Measurements from ENCODE around the gene MUS81. TPM values are rescaled to one million over a fixed set of nuclear protein-coding genes. Genes with fewer than 3 reads are reported as not detected.

The MUS81 gene
- total and polyA plus RNA-seq, 2 of the 13 experiments (the other 11 are each of a cell fraction or from before 2014, with no cell fraction given): 25.6 to 30.2 TPM

GRCh38 chr11:65888163-65888814, 28.1 kb downstream of the MUS81 start, which contains the start of gene FIBP (continued):
- TF ChIP-seq DMTF1 (CRISPR knock-in tag; IDR thresholded peaks at IDR 0.05) (no peak), SP4 (CRISPR knock-in tag; IDR thresholded peaks at IDR 0.05) (peak; percentile 76), ADNP (CRISPR knock-in tag; IDR thresholded peaks at IDR 0.05) (0 out of 2 replicates have a peak, but pooled peaks have one; percentile 37), ZNF407 (CRISPR knock-in tag; IDR thresholded peaks at IDR 0.05; ENCODE audit: not compliant biosample characterization) (peak; percentile 67), ZBTB8A (CRISPR knock-in tag; IDR thresholded peaks at IDR 0.05; ENCODE audit: borderline replicate concordance, low read depth) (no peak), ZNF33B (CRISPR knock-in tag; IDR thresholded peaks at IDR 0.05) (no peak), NR1H2 (CRISPR knock-in tag; IDR thresholded peaks at IDR 0.05; ENCODE audit: borderline replicate concordance, low read depth) (peak; percentile 68; the same call in 1 of the 2 replicates), RBM22 (optimal IDR thresholded peaks at IDR 0.05; ENCODE audit: low read length) (no peak), PPARG (CRISPR knock-in tag; conservative IDR thresholded peaks at IDR 0.05) (no peak), SNAPC2 (CRISPR knock-in tag; IDR thresholded peaks at IDR 0.05) (no peak), PHF21A (CRISPR knock-in tag; IDR thresholded peaks at IDR 0.05) (no peak; the same call in 1 of the 2 replicates), ZZZ3 (CRISPR knock-in tag; IDR thresholded peaks at IDR 0.05; ENCODE audit: borderline replicate concordance) (no peak), CBFB (CRISPR knock-in tag; IDR thresholded peaks at IDR 0.05) (peak; percentile 81; the same call in 1 of the 2 replicates), ZNF552 (CRISPR knock-in tag; IDR thresholded peaks at IDR 0.05; ENCODE audit: borderline replicate concordance) (no peak)
- TF ChIP-seq, protein P1, sequence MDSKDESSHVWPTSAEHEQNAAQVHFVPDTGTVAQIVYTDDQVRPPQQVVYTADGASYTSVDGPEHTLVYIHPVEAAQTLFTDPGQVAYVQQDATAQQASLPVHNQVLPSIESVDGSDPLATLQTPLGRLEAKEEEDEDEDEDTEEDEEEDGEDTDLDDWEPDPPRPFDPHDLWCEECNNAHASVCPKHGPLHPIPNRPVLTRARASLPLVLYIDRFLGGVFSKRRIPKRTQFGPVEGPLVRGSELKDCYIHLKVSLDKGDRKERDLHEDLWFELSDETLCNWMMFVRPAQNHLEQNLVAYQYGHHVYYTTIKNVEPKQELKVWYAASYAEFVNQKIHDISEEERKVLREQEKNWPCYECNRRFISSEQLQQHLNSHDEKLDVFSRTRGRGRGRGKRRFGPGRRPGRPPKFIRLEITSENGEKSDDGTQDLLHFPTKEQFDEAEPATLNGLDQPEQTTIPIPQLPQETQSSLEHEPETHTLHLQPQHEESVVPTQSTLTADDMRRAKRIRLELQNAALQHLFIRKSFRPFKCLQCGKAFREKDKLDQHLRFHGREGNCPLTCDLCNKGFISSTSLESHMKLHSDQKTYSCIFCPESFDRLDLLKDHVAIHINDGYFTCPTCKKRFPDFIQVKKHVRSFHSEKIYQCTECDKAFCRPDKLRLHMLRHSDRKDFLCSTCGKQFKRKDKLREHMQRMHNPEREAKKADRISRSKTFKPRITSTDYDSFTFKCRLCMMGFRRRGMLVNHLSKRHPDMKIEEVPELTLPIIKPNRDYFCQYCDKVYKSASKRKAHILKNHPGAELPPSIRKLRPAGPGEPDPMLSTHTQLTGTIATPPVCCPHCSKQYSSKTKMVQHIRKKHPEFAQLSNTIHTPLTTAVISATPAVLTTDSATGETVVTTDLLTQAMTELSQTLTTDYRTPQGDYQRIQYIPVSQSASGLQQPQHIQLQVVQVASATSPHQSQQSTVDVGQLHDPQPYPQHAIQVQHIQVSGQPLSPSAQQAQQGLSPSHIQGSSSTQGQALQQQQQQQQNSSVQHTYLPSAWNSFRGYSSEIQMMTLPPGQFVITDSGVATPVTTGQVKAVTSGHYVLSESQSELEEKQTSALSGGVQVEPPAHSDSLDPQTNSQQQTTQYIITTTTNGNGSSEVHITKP (CRISPR knock-in tag; IDR thresholded peaks at IDR 0.05; ENCODE audit: low read depth): peak; percentile 84

Measured in HepG2 (cell line).